IMR-90 (cell line): ENCODE results near the gene FAM171A1. TPM values are rescaled to one million over a fixed set of nuclear protein-coding genes. Genes with fewer than 3 reads are reported as not detected.
"Not testable (repeated sequence)": the region's sequence is repeated elsewhere in the genome, so short reads cannot be mapped to it uniquely, and the experiment has no call there.

Experiments used
- ATAC-seq: fragments of 200-7000 bp; cut with Tn5 transposase; 2 replicates; pipeline ENCODE4 v1.9.1; 2020; ENCODE audit warnings: low read depth, mild to moderate bottlenecking, moderate library complexity
- BruUV-seq: library from RNA; stranded (reverse); fragments of 400-500 nt; replicated peaks from 2 replicates; lab custom pipeline; 2021; lab: Mats Ljungman, UMichigan
- CTCF ChIA-PET: fragments of 300-600 bp; formaldehyde crosslinking; extraction: SDS; loops from one replicate; lab custom pipeline; 2021; ENCODE audit warnings: antibody characterized with exemption; lab: Yijun Ruan, JAX
- POLR2A ChIA-PET: fragments of 300-600 bp; sonication (Branson Sonifier 250); formaldehyde crosslinking; loops from one replicate; lab custom pipeline; 2022; ENCODE audit warnings: antibody characterized with exemption; ENCODE audit not compliant: unreplicated experiment; lab: Charles Lee
- DNase-seq: peaks from one replicate; pipeline ENCODE4 v3.0.0; 2013
- H2AFZ ChIP-seq: replicated peaks from 2 replicates; pipeline ENCODE3; 2013; ENCODE audit warnings: low read length, mild to moderate bottlenecking; ENCODE audit not compliant: poor library complexity
- H2AK5ac ChIP-seq: 2 replicates; pipeline ENCODE4 v1.6.1; 2013; ENCODE audit warnings: low read depth, low read length, inconsistent platforms
- H2AK9ac ChIP-seq: replicated peaks from 2 replicates; pipeline ENCODE3; 2013; ENCODE audit warnings: mild to moderate bottlenecking, low read depth, low read length, moderate library complexity; ENCODE audit not compliant: poor library complexity
- H2BK120ac ChIP-seq: 2 replicates; pipeline ENCODE4 v1.6.1; 2013; ENCODE audit warnings: low read depth, low read length, inconsistent platforms
- H2BK15ac ChIP-seq: 3 replicates; pipeline ENCODE4 v1.6.1; 2013; ENCODE audit warnings: low read depth, low read length, inconsistent platforms
- H2BK20ac ChIP-seq: 2 replicates; pipeline ENCODE4 v1.6.1; 2013; ENCODE audit warnings: low read depth, mild to moderate bottlenecking, inconsistent platforms, low read length, moderate library complexity
- H2BK5ac ChIP-seq: 2 replicates; pipeline ENCODE4 v1.6.1; 2013; ENCODE audit warnings: mild to moderate bottlenecking, low read depth, low read length, inconsistent platforms; ENCODE audit not compliant: poor library complexity, severe bottlenecking
- H3K14ac ChIP-seq: replicated peaks from 2 replicates; pipeline ENCODE4 v1.6.1; 2013; ENCODE audit warnings: low read depth, low read length, inconsistent platforms
- H3K18ac ChIP-seq: 2 replicates; pipeline ENCODE4 v1.6.1; 2013; ENCODE audit warnings: low read depth, low read length, control low read depth
- H3K23ac ChIP-seq: 2 replicates; pipeline ENCODE4 v1.6.1; 2013; ENCODE audit warnings: low read depth, low read length, inconsistent platforms
- H3K27ac ChIP-seq: 2 replicates; pipeline ENCODE4 v1.5.1; 2013; ENCODE audit warnings: mild to moderate bottlenecking, control low read depth, low read length; ENCODE audit not compliant: insufficient read depth
- H3K27me3 ChIP-seq: 2 replicates; pipeline ENCODE4 v1.6.1; 2013; ENCODE audit warnings: low read length; ENCODE audit not compliant: control insufficient read depth, insufficient read depth
- H3K36me3 ChIP-seq: 2 replicates; pipeline ENCODE4 v1.6.1; 2013; ENCODE audit warnings: low read length, mixed read lengths; ENCODE audit not compliant: control insufficient read depth, insufficient read depth
- H3K4ac ChIP-seq: 2 replicates; pipeline ENCODE4 v1.6.1; 2013; ENCODE audit warnings: low read depth, low read length, inconsistent platforms
- H3K4me1 ChIP-seq: 2 replicates; pipeline ENCODE4 v1.6.1; 2013; ENCODE audit warnings: low read length, mixed read lengths; ENCODE audit not compliant: control insufficient read depth, insufficient read depth
- H3K4me2 ChIP-seq: 2 replicates; pipeline ENCODE4 v1.6.1; 2013; ENCODE audit warnings: low read depth, mild to moderate bottlenecking, control low read depth, low read length, moderate library complexity
- H3K4me3 ChIP-seq: 2 replicates; pipeline ENCODE4 v1.5.1; 2013; ENCODE audit warnings: low read depth, mild to moderate bottlenecking, control low read depth, low read length, moderate library complexity; ENCODE audit not compliant: insufficient read depth
- H3K56ac ChIP-seq: 2 replicates; pipeline ENCODE4 v1.6.1; 2013; ENCODE audit warnings: low read length, inconsistent platforms; ENCODE audit not compliant: insufficient read depth; ENCODE audit errors: extremely low read depth
- H3K79me1 ChIP-seq, 2 experiments: 2 replicates each; pipeline ENCODE4 v1.6.1; 2013; ENCODE audit warnings: low read length in 2 of 2, inconsistent platforms in 1 of 2, low read depth in 1 of 2
- H3K9ac ChIP-seq: 2 replicates; pipeline ENCODE4 v1.6.1; 2013; ENCODE audit warnings: low read depth, low read length, control low read depth
- H3K9me1 ChIP-seq: 2 replicates; pipeline ENCODE4 v1.6.1; 2013; ENCODE audit warnings: low read length, inconsistent platforms; ENCODE audit not compliant: insufficient read depth
- H3K9me3 ChIP-seq: 2 replicates; pipeline ENCODE4 v1.6.1; 2013; ENCODE audit warnings: low read length; ENCODE audit not compliant: control insufficient read depth, insufficient read depth
- H4K20me1 ChIP-seq: 2 replicates; pipeline ENCODE4 v1.6.1; 2013; ENCODE audit warnings: low read length, inconsistent platforms; ENCODE audit not compliant: insufficient read depth
- H4K5ac ChIP-seq: 2 replicates; pipeline ENCODE4 v1.6.1; 2013; ENCODE audit warnings: mild to moderate bottlenecking, low read depth, low read length, control low read depth
- H4K8ac ChIP-seq, 2 experiments: 2 replicates each; pipeline ENCODE4 v1.6.1; 2013; ENCODE audit warnings: low read depth in 2 of 2, low read length in 2 of 2, control low read depth in 1 of 2, inconsistent platforms in 1 of 2
- H4K91ac ChIP-seq: 2 replicates; pipeline ENCODE4 v1.6.1; 2013; ENCODE audit warnings: low read depth, low read length, inconsistent platforms; ENCODE audit not compliant: insufficient read depth
- WGBS, 2 experiments: methylation state at CpG; one replicate each; pipeline versions ENCODE4 v1.1.5 to v1.1.7; 2013; ENCODE audit warnings: missing lambda C conversion rate in 2 of 2; ENCODE audit not compliant: insufficient read length in 1 of 2; ENCODE audit errors: extremely low coverage in 2 of 2; 5-methylcytosine and 5-hydroxymethylcytosine counted together
- dilution Hi-C: fragments of 300-500 bp; cut with HindIII; formaldehyde crosslinking; loops from one replicate; pipeline ENCODE4 v1.14.3; 2018; ENCODE audit warnings: low sequenced_read_pairs; ENCODE audit not compliant: unreplicated experiment
- in situ Hi-C: fragments of 300-500 bp; cut with MboI; formaldehyde crosslinking; loops from 3 replicates; pipeline ENCODE4 v1.14.3; 2019; ENCODE audit warnings: low sequenced_read_pairs, inconsistent platforms, mixed read lengths
- intact Hi-C: fragments of 100-400 bp; cut with micrococcal nuclease; formaldehyde crosslinking; loops from 2 replicates; pipeline ENCODE4 v1.10.0; 2022
- polyA plus RNA-seq, 3 experiments: library from polyadenylated mRNA; depleted of rRNA; stranded (reverse); fragments of >200 nt; gene quantifications; 2 replicates each; pipeline ENCODE4 v1.2.3, GENCODE V29; 2012; ENCODE audit warnings: low replicate concordance in 1 of 3
- total RNA-seq: library from RNA; depleted of rRNA; stranded (reverse); fragments of >200 nt; gene quantifications from 2 replicates; pipeline ENCODE4 v1.2.3, GENCODE V29; 2012

FAM171A1 gene
- total and polyA plus RNA-seq, 2 of the 4 experiments (the other 2 are of a cell fraction), result 20.3 to 30.6 TPM

GRCh38 chr10:15302188-15302956, 68.7 kb downstream of the FAM171A1 start:
- 100% methylated on average over 4 of the region's 15 CpGs; no CpG with 5 or more reads in 1 of the 2 experiments for WGBS, 2 experiments
- in situ Hi-C loops, H2AK9ac ChIP-seq: not testable (repeated sequence)

More at GRCh38 chr10:15302188-15302956, 68.7 kb downstream of the FAM171A1 start:
- H3K4me1 ChIP-seq, H3K36me3 ChIP-seq, dilution Hi-C loops, H3K4ac ChIP-seq, intact Hi-C loops, H3K9me3 ChIP-seq, H3K9me1 ChIP-seq, H3K4me3 ChIP-seq, H3K56ac ChIP-seq, H2AK5ac ChIP-seq, H3K14ac ChIP-seq, BruUV-seq, CTCF ChIA-PET, H3K27ac ChIP-seq, H4K8ac ChIP-seq, H3K9ac ChIP-seq, H3K23ac ChIP-seq, ATAC-seq, H2BK120ac ChIP-seq, H3K18ac ChIP-seq, H3K27me3 ChIP-seq, H3K4me2 ChIP-seq, H2BK15ac ChIP-seq, H2BK20ac ChIP-seq, H4K91ac ChIP-seq, H4K5ac ChIP-seq, H4K20me1 ChIP-seq, H2AFZ ChIP-seq, H2BK5ac ChIP-seq: not testable (repeated sequence)
- POLR2A ChIA-PET, result interaction anchor here (0.6 kb wide), 1 partner anchor 279 kb away, joined by 5 read pairs; no protein-coding TSS in a partner anchor
- peaks cover 0 to 24% of the 10 kb centered on the region in 2 experiments; a peak in 2 of 4 replicates for H3K79me1 ChIP-seq
- DNase-seq, result peak; percentile 19
